Heart left ventricle (tissue), 13 donors: Measurements from ENCODE around the gene ENTHD1.

ENCODE experiments used
- CTCF ChIP-seq, 12 donors: fragments of 200-600 bp; sonication (generic) in 4 of 12; IDR thresholded peaks; one replicate each; pipeline versions ENCODE4 v1.5.0 to v1.8.0; 2018 to 2022; ENCODE audit warnings: antibody characterized with exemption in 12 of 12, mild to moderate bottlenecking in 5 of 12
- POLR2A ChIP-seq, 2 donors: fragments of 450-650 bp; IDR thresholded peaks; one replicate each; pipeline ENCODE4 v1.6.1; 2017; ENCODE audit warnings: antibody characterized with exemption in 2 of 2, mild to moderate bottlenecking in 2 of 2, moderate library complexity in 2 of 2
- donor health status: ischemic (EF 13 %, LVEDD 7.1; RV severe dilation, severe dysfunction).
- donor health status: DM: no; HTN: yes; CAD: no.
- donor health status: DM: no; HTN: no; CAD: no.
- donor health status: ischemic (EF 25% LVEDD 6.9; RV normal size, moderate dysfunction).
- donor health status: ischemic (EF 25% LVEDD 5.7; RV mildly dilated, moderate dysfunction).
- donor health status: ischemic (EF 35%, LVEDD 5.7; RV mildly dilated, moderate dysfunction).
- donor health status: nonischemic (EF 11% LVEDD 7.7; RV severe dilation, severe dysfunction).
- donor health status: DM: yes; HTN: yes; CAD: no.
- donor health status: PGD.
- donor health status: ischemic (EF 29% LVEDD 5.4; RV normal size, mild dysfunction).
- donor health status: nonischemic (EF 23%, LVEDD 6.1; RV moderate dilation, normal function).

GRCh38 chr22:39845529-39845928 is 48.0 kb downstream of the ENTHD1 start:
- no peak for TF ChIP-seq CTCF (IDR thresholded peaks at IDR 0.05)
- no peak for TF ChIP-seq POLR2A (IDR thresholded peaks at IDR 0.05)
